H9 (cell line): Measurements from ENCODE around the gene NRG3. TPM values are rescaled to one million over a fixed set of nuclear protein-coding genes. Genes with fewer than 3 reads are reported as not detected.

Experiments
- DNase-seq: peaks from one replicate; pipeline ENCODE4 v3.0.0-alpha.2; 2017
- H2AFZ ChIP-seq: one replicate; pipeline ENCODE4 v1.6.1; 2013; ENCODE audit warnings: mild to moderate bottlenecking, low read length, control low read depth, moderate library complexity
- H2AK5ac ChIP-seq: 2 replicates; pipeline ENCODE4 v1.6.1; 2013; ENCODE audit warnings: low read length, control low read depth, mixed read lengths; ENCODE audit not compliant: insufficient read length
- H2BK120ac ChIP-seq: one replicate; pipeline ENCODE4 v1.6.1; 2013; ENCODE audit warnings: low read depth, mild to moderate bottlenecking, low read length, control low read depth, inconsistent platforms; ENCODE audit not compliant: poor library complexity, severe bottlenecking
- H2BK12ac ChIP-seq: 2 replicates; pipeline ENCODE4 v1.6.1; 2013; ENCODE audit warnings: low read length, control low read depth, mixed read lengths, low read depth; ENCODE audit not compliant: insufficient read length
- H2BK15ac ChIP-seq: 2 replicates; pipeline ENCODE4 v1.6.1; 2013; ENCODE audit warnings: low read depth, low read length, control low read depth
- H2BK20ac ChIP-seq: one replicate; pipeline ENCODE4 v1.6.1; 2013; ENCODE audit warnings: low read depth, mild to moderate bottlenecking, low read length, control low read depth, inconsistent platforms; ENCODE audit not compliant: poor library complexity, severe bottlenecking
- H2BK5ac ChIP-seq: 2 replicates; pipeline ENCODE4 v1.6.1; 2013; ENCODE audit warnings: low read length, control low read depth, mixed read lengths; ENCODE audit not compliant: insufficient read length
- H3K14ac ChIP-seq: 2 replicates; pipeline ENCODE4 v1.6.1; 2013; ENCODE audit warnings: low read length, control low read depth; ENCODE audit not compliant: insufficient read depth
- H3K18ac ChIP-seq: 2 replicates; pipeline ENCODE4 v1.6.1; 2013; ENCODE audit warnings: low read depth, mild to moderate bottlenecking, mixed read lengths, low read length, control low read depth; ENCODE audit not compliant: insufficient read length
- H3K23ac ChIP-seq: 2 replicates; pipeline ENCODE4 v1.6.1; 2013; ENCODE audit warnings: low read length, control low read depth, mixed read lengths, low read depth; ENCODE audit not compliant: insufficient read length
- H3K23me2 ChIP-seq: 2 replicates; pipeline ENCODE4 v1.6.1; 2013; ENCODE audit warnings: low read depth, mild to moderate bottlenecking, mixed read lengths, low read length, control low read depth; ENCODE audit not compliant: insufficient read length, poor library complexity, severe bottlenecking
- H3K27ac ChIP-seq: 2 replicates; pipeline ENCODE4 v1.5.1; 2013; ENCODE audit warnings: low read length, control low read depth, mixed read lengths, low read depth; ENCODE audit not compliant: insufficient read length
- H3K27me3 ChIP-seq: 2 replicates; pipeline ENCODE4 v1.6.1; 2013; ENCODE audit warnings: low read length, control low read depth, inconsistent platforms; ENCODE audit not compliant: insufficient read depth
- H3K4ac ChIP-seq: 2 replicates; pipeline ENCODE4 v1.6.1; 2013; ENCODE audit warnings: low read depth, mild to moderate bottlenecking, control low read depth, inconsistent platforms, low read length, moderate library complexity
- H3K4me1 ChIP-seq: 2 replicates; pipeline ENCODE4 v1.6.1; 2013; ENCODE audit warnings: low read length, control low read depth, inconsistent platforms; ENCODE audit not compliant: insufficient read depth
- H3K4me2 ChIP-seq: 2 replicates; pipeline ENCODE4 v1.6.1; 2013; ENCODE audit warnings: low read length, control low read depth, mixed read lengths; ENCODE audit not compliant: insufficient read length, insufficient read depth
- H3K56ac ChIP-seq: 2 replicates; pipeline ENCODE4 v1.6.1; 2013; ENCODE audit warnings: low read depth, mild to moderate bottlenecking, mixed read lengths, low read length, control low read depth; ENCODE audit not compliant: insufficient read length
- H3K79me1 ChIP-seq: 2 replicates; pipeline ENCODE4 v1.6.1; 2013; ENCODE audit warnings: low read depth, mild to moderate bottlenecking, moderate library complexity, low read length, control low read depth, inconsistent platforms; ENCODE audit not compliant: insufficient read depth, poor library complexity, severe bottlenecking
- H3K79me2 ChIP-seq: 2 replicates; pipeline ENCODE4 v1.6.1; 2013; ENCODE audit warnings: low read length, control low read depth, inconsistent platforms; ENCODE audit not compliant: insufficient read depth
- H3K9ac ChIP-seq: 2 replicates; pipeline ENCODE4 v1.6.1; 2013; ENCODE audit warnings: low read length, control low read depth, mixed read lengths; ENCODE audit not compliant: insufficient read length; ENCODE audit errors: extremely low read depth
- H3K9me3 ChIP-seq: one replicate; pipeline ENCODE4 v1.6.1; 2013; ENCODE audit warnings: low read depth, low read length, inconsistent platforms; ENCODE audit not compliant: control insufficient read depth
- H3T11ph ChIP-seq: one replicate; pipeline ENCODE4 v1.6.1; 2013; ENCODE audit warnings: mild to moderate bottlenecking, low read length, control low read depth, inconsistent platforms
- H4K20me1 ChIP-seq: one replicate; pipeline ENCODE4 v1.6.1; 2013; ENCODE audit not compliant: control insufficient read depth, insufficient read length, insufficient read depth
- H4K5ac ChIP-seq: 2 replicates; pipeline ENCODE4 v1.6.1; 2013; ENCODE audit warnings: low read depth, mild to moderate bottlenecking, mixed read lengths, low read length, control low read depth; ENCODE audit not compliant: insufficient read length
- H4K8ac ChIP-seq: replicated peaks from 2 replicates; pipeline ENCODE4 v1.6.1; 2013; ENCODE audit warnings: low read length, control low read depth, mixed read lengths, low read depth; ENCODE audit not compliant: insufficient read length
- H4K91ac ChIP-seq: 2 replicates; pipeline ENCODE4 v1.6.1; 2013; ENCODE audit warnings: low read depth, mild to moderate bottlenecking, moderate library complexity, mixed read lengths, low read length, control low read depth; ENCODE audit not compliant: insufficient read length
- H3K27ac Mint-ChIP-seq, 3 experiments: 2 replicates in 2 of 3; 3 replicates in 1 of 3; pipeline ENCODE4 v1.8.0; 2020 to 2021; ENCODE audit warnings: mixed read lengths in 3 of 3, mild to moderate bottlenecking in 1 of 3, moderate library complexity in 1 of 3
- H3K27me3 Mint-ChIP-seq: 2 replicates; pipeline ENCODE4 v1.8.0; 2021; ENCODE audit warnings: low read depth, mild to moderate bottlenecking, moderate library complexity, mixed read lengths
- H3K36me3 Mint-ChIP-seq, 3 experiments: 2 replicates in 2 of 3; 3 replicates in 1 of 3; pipeline ENCODE4 v1.8.0; 2020 to 2021; ENCODE audit warnings: low read depth in 3 of 3, mixed read lengths in 3 of 3; ENCODE audit not compliant: insufficient read depth in 1 of 3
- H3K4me1 Mint-ChIP-seq, 2 experiments: 2 replicates each; pipeline ENCODE4 v1.8.0; 2020; ENCODE audit warnings: mixed read lengths in 2 of 2
- H3K4me3 Mint-ChIP-seq, 2 experiments: 2 replicates in 1 of 2; 3 replicates in 1 of 2; pipeline ENCODE4 v1.8.0; 2020 to 2021; ENCODE audit warnings: mild to moderate bottlenecking in 2 of 2, mixed read lengths in 2 of 2, moderate library complexity in 1 of 2
- H3K9me3 Mint-ChIP-seq, 2 experiments: 2 replicates in 1 of 2; 3 replicates in 1 of 2; pipeline ENCODE4 v1.8.0; 2020; ENCODE audit warnings: mild to moderate bottlenecking in 2 of 2, mixed read lengths in 2 of 2, moderate library complexity in 1 of 2
- WGBS: extraction: QIAGEN DNeasy Blood & Tissue Kit; methylation state at CpG from one replicate; pipeline ENCODE4 v1.1.7; 2013; ENCODE audit warnings: missing lambda C conversion rate, low lambda C conversion rate, mixed read lengths; ENCODE audit not compliant: insufficient read length; ENCODE audit errors: extremely low coverage; 5-methylcytosine and 5-hydroxymethylcytosine counted together
- total RNA-seq: library from RNA; stranded (reverse); gene quantifications from 2 replicates; pipeline ENCODE4 v1.2.1, GENCODE V29; 2021
- TF ChIP-seq, protein P1 (sequence below): fragments of 200-600 bp; sonication (generic); conservative IDR thresholded peaks from 3 replicates; pipeline ENCODE4 v1.8.0; 2021; ENCODE audit warnings: antibody characterized with exemption, mild to moderate bottlenecking

Gene NRG3
- total RNA-seq, 1 experiment from 2014 or later, result 1.6 TPM

GRCh38 chr10:82318534-82318933, 443.5 kb downstream of the NRG3 start:
- Histone ChIP-seq H2BK5ac (no peak overlapping the region), H3K79me1 (no peaks in the 10 kb centered on the region), H4K91ac (no peak overlapping the region), H3T11ph (no peak overlapping the region), H3K18ac (no peak overlapping the region), H3K4me1 (peaks cover 2% of the 10 kb centered on the region; the same call in 1 of the 2 replicates), H2AK5ac (no peak overlapping the region), H3K4ac (no peak overlapping the region), H3K56ac (no peak overlapping the region), H2BK120ac (no peak overlapping the region), H2BK12ac (no peak overlapping the region), H3K23me2 (no peaks in the 10 kb centered on the region), H4K20me1 (no peaks in the 10 kb centered on the region), H3K14ac (no peak overlapping the region), H4K5ac (no peak overlapping the region), H3K27me3 (no peaks in the 10 kb centered on the region), H2AFZ (no peak overlapping the region), H3K23ac (no peak overlapping the region), H3K9ac (no peak overlapping the region), H4K8ac (no peak overlapping the region), H2BK20ac (no peak overlapping the region), H3K4me2 (no peak overlapping the region), H2BK15ac (no peak overlapping the region), H3K9me3 (no peaks in the 10 kb centered on the region), H3K79me2 (0 out of 2 replicates have a peak, but pooled peaks cover 2% of the 10 kb centered on the region), H3K27ac (no peak overlapping the region)
- no peaks in the 10 kb centered on the region for H3K36me3 Mint-ChIP-seq
- TF ChIP-seq, protein P1, sequence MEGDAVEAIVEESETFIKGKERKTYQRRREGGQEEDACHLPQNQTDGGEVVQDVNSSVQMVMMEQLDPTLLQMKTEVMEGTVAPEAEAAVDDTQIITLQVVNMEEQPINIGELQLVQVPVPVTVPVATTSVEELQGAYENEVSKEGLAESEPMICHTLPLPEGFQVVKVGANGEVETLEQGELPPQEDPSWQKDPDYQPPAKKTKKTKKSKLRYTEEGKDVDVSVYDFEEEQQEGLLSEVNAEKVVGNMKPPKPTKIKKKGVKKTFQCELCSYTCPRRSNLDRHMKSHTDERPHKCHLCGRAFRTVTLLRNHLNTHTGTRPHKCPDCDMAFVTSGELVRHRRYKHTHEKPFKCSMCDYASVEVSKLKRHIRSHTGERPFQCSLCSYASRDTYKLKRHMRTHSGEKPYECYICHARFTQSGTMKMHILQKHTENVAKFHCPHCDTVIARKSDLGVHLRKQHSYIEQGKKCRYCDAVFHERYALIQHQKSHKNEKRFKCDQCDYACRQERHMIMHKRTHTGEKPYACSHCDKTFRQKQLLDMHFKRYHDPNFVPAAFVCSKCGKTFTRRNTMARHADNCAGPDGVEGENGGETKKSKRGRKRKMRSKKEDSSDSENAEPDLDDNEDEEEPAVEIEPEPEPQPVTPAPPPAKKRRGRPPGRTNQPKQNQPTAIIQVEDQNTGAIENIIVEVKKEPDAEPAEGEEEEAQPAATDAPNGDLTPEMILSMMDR, result no peak
- H3K27ac Mint-ChIP-seq, result no peak overlapping the region
- H3K9me3 Mint-ChIP-seq, result no peaks in the 10 kb centered on the region
- no CpG with 5 or more reads among the region's 3 CpGs for WGBS
- no peak for DNase-seq
- H3K27me3 Mint-ChIP-seq, result no peaks in the 10 kb centered on the region
- H3K4me3 Mint-ChIP-seq, result no peak overlapping the region
- H3K4me1 Mint-ChIP-seq, result peaks cover 6 to 12% of the 10 kb centered on the region in 2 experiments
